Activated B cell treated with CpG ODN at 0.5 μM for 24 hours (primary cell): ENCODE data around the gene ZNF575. TPM values are rescaled to one million over a fixed set of nuclear protein-coding genes. Genes with fewer than 3 reads are reported as not detected.
A peak's percentile ranks its signal among the peaks of the same experiment; 100 is the strongest.

Experiments
- ATAC-seq: fragments of 200-7000 bp; cut with Tn5 transposase; one replicate; pipeline ENCODE4 v1.10.0; 2021; ENCODE audit warnings: low read depth, mild to moderate bottlenecking, moderate library complexity
- CTCF ChIA-PET: fragments of 350-600 bp; sonication (Branson Sonifier 250); formaldehyde crosslinking; loops from one replicate; lab custom pipeline; 2021; ENCODE audit warnings: antibody characterized with exemption; lab: Charles Lee
- POLR2A ChIA-PET: fragments of 350-600 bp; sonication (Branson Sonifier 250); formaldehyde crosslinking; loops from one replicate; lab custom pipeline; 2021; ENCODE audit warnings: antibody characterized with exemption; lab: Charles Lee
- DNase-seq: peaks from one replicate; pipeline ENCODE4 v3.0.0; 2022
- H3K27ac Mint-ChIP-seq: one replicate; pipeline ENCODE4 v1.8.0; 2020; ENCODE audit warnings: mixed read lengths
- H3K27me3 Mint-ChIP-seq: one replicate; pipeline ENCODE4 v1.8.0; 2021; ENCODE audit warnings: mixed read lengths
- H3K36me3 Mint-ChIP-seq: one replicate; pipeline ENCODE4 v1.8.0; 2021; ENCODE audit warnings: low read depth, mixed read lengths
- H3K4me1 Mint-ChIP-seq: one replicate; pipeline ENCODE4 v1.8.0; 2021; ENCODE audit warnings: mixed read lengths
- H3K4me3 Mint-ChIP-seq: one replicate; pipeline ENCODE4 v1.8.0; 2020; ENCODE audit warnings: mild to moderate bottlenecking, mixed read lengths
- H3K9me3 Mint-ChIP-seq: one replicate; pipeline ENCODE4 v1.8.0; 2020; ENCODE audit warnings: mixed read lengths
- CTCF ChIP-seq: fragments of 200-600 bp; IDR thresholded peaks from one replicate; pipeline ENCODE4 v1.8.0; 2022; ENCODE audit warnings: antibody characterized with exemption, mild to moderate bottlenecking
- intact Hi-C: fragments of 100-400 bp; cut with micrococcal nuclease; formaldehyde crosslinking; loops from one replicate; pipeline ENCODE4 v1.15.1; 2024
- total RNA-seq: library from RNA; stranded (reverse); gene quantifications from 2 replicates; pipeline ENCODE4 v1.2.3, GENCODE V29; 2022

The ZNF575 gene
- total RNA-seq, 1 donor from 2014 or later, result 1.9 TPM

DNA sequence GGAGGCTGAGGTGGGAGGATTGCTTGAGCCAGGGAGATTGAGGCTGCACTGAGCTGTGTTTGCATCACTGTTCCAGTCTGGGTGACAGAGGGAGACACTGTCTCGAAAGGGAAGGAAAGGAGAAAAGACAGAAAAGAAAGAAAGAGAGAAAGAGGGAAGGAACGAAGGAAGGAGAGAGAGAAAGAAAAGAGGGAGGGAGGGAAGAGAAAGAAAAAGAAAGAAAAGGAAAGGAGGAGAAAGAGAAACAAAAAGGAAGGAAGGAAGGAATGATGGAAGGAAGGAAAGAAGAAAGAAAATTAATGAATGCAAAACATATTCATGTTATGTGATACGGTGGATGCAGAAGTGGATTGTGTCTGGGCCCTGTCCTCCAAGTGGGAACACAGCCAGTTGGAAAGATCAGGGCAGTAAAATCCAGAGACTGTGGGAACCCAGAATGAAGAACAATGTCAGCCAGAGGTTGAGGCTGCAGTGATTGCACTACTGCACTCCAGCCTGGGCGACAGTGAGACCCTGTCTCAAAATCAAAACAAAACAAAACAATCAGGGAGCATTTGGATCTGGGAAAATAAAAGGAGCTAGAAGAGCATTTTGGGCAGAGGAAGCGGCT is 34.6 kb upstream of the ZNF575 start:
- DNase-seq, result no peak
- CTCF ChIA-PET, result interaction anchor here (1.1 kb wide), 1 partner anchor 51 kb away, joined by 3 read pairs; no protein-coding TSS in a partner anchor
- H3K27ac Mint-ChIP-seq, result no peak overlapping the region
- no peak for ATAC-seq
- peaks cover 8% of the 10 kb centered on the region for H3K4me1 Mint-ChIP-seq
- no peaks in the 10 kb centered on the region for H3K9me3 Mint-ChIP-seq
- no peaks in the 10 kb centered on the region for H3K27me3 Mint-ChIP-seq
- no peak for TF ChIP-seq CTCF
- peaks cover 54% of the 10 kb centered on the region for H3K36me3 Mint-ChIP-seq
- H3K4me3 Mint-ChIP-seq, result no peak overlapping the region
- intact Hi-C loops, result no loop called here
- POLR2A ChIA-PET, result no interaction called here

GRCh38 chr19:43499042-43499441 is 33.9 kb upstream of the ZNF575 start:
- DNase-seq (no peak), ATAC-seq (no peak)
- ChIA-PET POLR2A (no interaction called here), CTCF (no interaction called here)
- Mint-ChIP-seq H3K4me3 (no peak overlapping the region), H3K4me1 (peaks cover 11% of the 10 kb centered on the region), H3K36me3 (peaks cover 58% of the 10 kb centered on the region), H3K9me3 (no peaks in the 10 kb centered on the region), H3K27ac (no peak overlapping the region), H3K27me3 (no peaks in the 10 kb centered on the region)
- TF ChIP-seq CTCF, result no peak
- intact Hi-C loops, result no loop called here

DNA sequence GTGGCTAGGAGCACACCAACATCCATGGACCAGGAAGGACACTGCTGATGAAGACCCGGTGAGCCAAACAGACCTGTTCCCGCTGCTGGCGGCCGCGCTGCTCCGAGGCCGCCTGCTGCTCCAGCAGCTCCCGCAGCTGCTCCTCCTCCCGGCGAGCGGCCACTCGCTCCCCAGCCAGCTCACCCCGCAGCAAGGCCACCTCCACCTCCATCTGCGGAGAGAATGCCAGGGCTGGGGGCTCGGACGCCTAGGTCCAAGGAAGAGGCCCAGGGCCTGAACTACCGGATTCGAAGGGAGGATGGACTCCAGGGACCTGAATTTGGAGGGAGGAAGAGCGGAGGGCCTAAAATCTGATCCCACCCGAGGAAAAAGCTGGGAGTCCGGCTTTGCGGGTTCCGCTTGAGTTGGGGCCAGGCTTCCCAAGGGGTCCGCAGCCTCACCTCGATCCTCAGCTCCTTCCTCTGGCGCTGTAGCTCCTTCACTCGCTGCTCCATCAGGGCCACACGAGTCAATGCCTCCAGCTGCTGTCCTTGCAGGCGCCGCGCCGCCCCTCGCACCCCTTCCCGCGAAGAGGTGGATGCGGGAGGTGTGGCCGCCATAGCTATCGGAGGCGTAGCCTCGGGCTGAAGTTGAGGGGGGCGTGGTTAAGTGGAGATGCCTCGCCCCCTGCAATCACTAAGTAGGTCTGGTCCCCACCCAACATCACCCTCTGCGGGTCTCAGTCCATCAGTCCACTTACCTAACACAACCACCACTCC is 31.1 kb upstream of the ZNF575 start:
- ATAC-seq, result no peak
- H3K36me3 Mint-ChIP-seq, result peaks cover 40% of the 10 kb centered on the region
- H3K4me3 Mint-ChIP-seq, result no peak overlapping the region
- H3K27me3 Mint-ChIP-seq, result no peaks in the 10 kb centered on the region
- ChIA-PET POLR2A (interaction anchor here (0.5 to 2.1 kb wide), 3 partner anchors 38 to 113 kb away, joined by 3 to 6 read pairs (median 4); no protein-coding TSS in a partner anchor), CTCF (interaction anchor here (1.1 kb wide), 1 partner anchor 18 kb away, joined by 4 read pairs; no protein-coding TSS in a partner anchor)
- H3K9me3 Mint-ChIP-seq, result no peaks in the 10 kb centered on the region
- intact Hi-C loops, result no loop called here
- no peak for TF ChIP-seq CTCF
- H3K4me1 Mint-ChIP-seq, result peaks cover 19% of the 10 kb centered on the region
- no peak overlapping the region for H3K27ac Mint-ChIP-seq
- DNase-seq, result no peak

DNA sequence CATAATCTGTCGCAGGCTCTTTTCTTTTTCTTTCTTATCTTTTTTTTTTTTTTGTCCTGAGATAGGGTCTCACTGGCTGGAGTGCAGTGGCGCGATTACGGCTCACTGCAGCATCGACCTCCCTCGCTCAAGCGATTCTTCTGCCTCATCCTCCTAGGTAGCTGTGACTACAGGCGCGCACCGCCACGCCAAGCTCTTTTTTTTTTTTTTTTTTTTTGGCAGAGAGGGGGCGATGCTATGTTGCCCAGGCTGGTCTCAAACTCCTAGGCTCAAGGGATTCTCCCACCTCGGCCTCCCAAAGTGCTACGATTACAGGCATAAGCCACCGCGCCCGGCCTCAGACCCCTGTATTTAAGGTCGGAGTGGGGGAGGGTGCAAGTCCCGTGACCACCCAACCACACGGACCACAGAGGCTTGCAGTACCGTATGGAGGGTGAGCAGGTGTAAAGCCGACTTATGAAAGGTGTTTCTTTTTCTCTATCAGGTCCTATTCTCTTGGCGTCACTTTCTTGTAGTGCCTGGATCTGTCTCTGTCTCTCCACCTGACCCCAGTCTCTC is 30.5 kb upstream of the ZNF575 start:
- peak overlapping the region; percentile 96 for H3K4me3 Mint-ChIP-seq
- no peak for TF ChIP-seq CTCF
- H3K36me3 Mint-ChIP-seq, result peaks cover 34% of the 10 kb centered on the region
- no peak for DNase-seq
- no peaks in the 10 kb centered on the region for H3K27me3 Mint-ChIP-seq
- CTCF ChIA-PET, result interaction anchor here (0.6 to 2.3 kb wide), 3 partner anchors 17 to 23 kb away, joined by 3 to 6 read pairs (median 4); no protein-coding TSS in a partner anchor
- H3K4me1 Mint-ChIP-seq, result peaks cover 19% of the 10 kb centered on the region
- peak overlapping the region; percentile 96 for H3K27ac Mint-ChIP-seq
- intact Hi-C loops, result no loop called here
- no peak for ATAC-seq
- no peaks in the 10 kb centered on the region for H3K9me3 Mint-ChIP-seq
- POLR2A ChIA-PET, result interaction anchor here (1.3 to 2.1 kb wide), 3 partner anchors 39 to 82 kb away, joined by 3 to 8 read pairs (median 6); no protein-coding TSS in a partner anchor
